HEK293 (cell line): ENCODE measurements around the gene SLC9C2.

Source experiments
- GLIS1 ChIP-seq: fragments of 450-650 bp; formaldehyde crosslinking; IDR thresholded peaks from 2 replicates; pipeline ENCODE4 v1.5.1; 2016; ENCODE audit warnings: missing biosample characterization, missing genetic modification characterization
- INSM2 ChIP-seq: fragments of 450-650 bp; formaldehyde crosslinking; IDR thresholded peaks from 2 replicates; pipeline ENCODE4 v1.5.1; 2016; ENCODE audit warnings: missing biosample characterization, missing genetic modification characterization
- KLF10 ChIP-seq: fragments of 450-650 bp; IDR thresholded peaks from 2 replicates; pipeline ENCODE4 v1.5.1; 2018; ENCODE audit warnings: missing biosample characterization, mild to moderate bottlenecking, missing genetic modification characterization
- MYNN ChIP-seq: fragments of 450-650 bp; formaldehyde crosslinking; IDR thresholded peaks from 2 replicates; pipeline ENCODE4 v1.5.1; 2016; ENCODE audit warnings: missing biosample characterization, missing genetic modification characterization, borderline replicate concordance
- OSR2 ChIP-seq: fragments of 450-650 bp; formaldehyde crosslinking; IDR thresholded peaks from 2 replicates; pipeline ENCODE4 v1.5.1; 2016; ENCODE audit warnings: missing biosample characterization, missing genetic modification characterization
- PBX3 ChIP-seq: sonication (generic); formaldehyde crosslinking; IDR thresholded peaks from 2 replicates; pipeline ENCODE4 v1.8.1; 2022; ENCODE audit warnings: mild to moderate bottlenecking, moderate library complexity, missing genetic modification reagents
- PRDM1 ChIP-seq: fragments of 450-650 bp; formaldehyde crosslinking; IDR thresholded peaks from 2 replicates; pipeline ENCODE4; 2016; ENCODE audit warnings: missing biosample characterization, missing genetic modification characterization
- ZBTB7A ChIP-seq: fragments of 450-650 bp; formaldehyde crosslinking; IDR thresholded peaks from 2 replicates; pipeline ENCODE4 v1.5.1; 2016; ENCODE audit warnings: low read depth, missing biosample characterization, missing genetic modification characterization
- ZNF140 ChIP-seq: fragments of 450-650 bp; formaldehyde crosslinking; IDR thresholded peaks from 2 replicates; pipeline ENCODE4 v1.5.1; 2016; ENCODE audit warnings: missing biosample characterization, missing genetic modification characterization
- ZNF157 ChIP-seq: fragments of 450-650 bp; formaldehyde crosslinking; IDR thresholded peaks from 2 replicates; pipeline ENCODE4 v1.5.1; 2016; ENCODE audit warnings: missing biosample characterization, missing genetic modification characterization
- ZNF18 ChIP-seq: fragments of 450-650 bp; formaldehyde crosslinking; IDR thresholded peaks from 2 replicates; pipeline ENCODE4 v1.5.1; 2016; ENCODE audit warnings: missing biosample characterization, missing genetic modification characterization
- ZNF280C ChIP-seq: fragments of 450-650 bp; formaldehyde crosslinking; IDR thresholded peaks from 2 replicates; pipeline ENCODE4 v1.5.1; 2016; ENCODE audit warnings: missing biosample characterization, missing genetic modification characterization
- ZNF362 ChIP-seq: fragments of 450-650 bp; formaldehyde crosslinking; IDR thresholded peaks from 2 replicates; pipeline ENCODE4 v1.5.1; 2016; ENCODE audit warnings: missing biosample characterization, missing genetic modification characterization
- ZNF416 ChIP-seq: fragments of 450-650 bp; formaldehyde crosslinking; IDR thresholded peaks from 2 replicates; pipeline ENCODE4 v1.5.1; 2016; ENCODE audit warnings: missing biosample characterization, missing genetic modification characterization
- ZNF518A ChIP-seq: fragments of 450-650 bp; formaldehyde crosslinking; conservative IDR thresholded peaks from 2 replicates; pipeline ENCODE4 v1.5.1; 2016; ENCODE audit warnings: low read depth, missing biosample characterization, missing genetic modification characterization
- ZNF645 ChIP-seq: fragments of 450-650 bp; formaldehyde crosslinking; IDR thresholded peaks from 2 replicates; pipeline ENCODE4; 2016; ENCODE audit warnings: missing biosample characterization, missing genetic modification characterization
- ZNF654 ChIP-seq: fragments of 450-650 bp; formaldehyde crosslinking; IDR thresholded peaks from 2 replicates; pipeline ENCODE4 v1.5.1; 2016; ENCODE audit warnings: low read depth, missing biosample characterization, missing genetic modification characterization
- ZNF785 ChIP-seq: fragments of 450-650 bp; formaldehyde crosslinking; IDR thresholded peaks from 2 replicates; pipeline ENCODE4 v1.5.1; 2016; ENCODE audit warnings: missing biosample characterization, missing genetic modification characterization
- ZNF791 ChIP-seq: fragments of 450-650 bp; formaldehyde crosslinking; IDR thresholded peaks from 2 replicates; pipeline ENCODE4 v1.5.1; 2016; ENCODE audit warnings: missing biosample characterization, missing genetic modification characterization
- ZSCAN16 ChIP-seq: fragments of 450-650 bp; formaldehyde crosslinking; IDR thresholded peaks from 2 replicates; pipeline ENCODE4 v1.5.1; 2016; ENCODE audit warnings: missing biosample characterization, missing genetic modification characterization
- ZSCAN18 ChIP-seq: fragments of 450-650 bp; formaldehyde crosslinking; IDR thresholded peaks from 2 replicates; pipeline ENCODE4 v1.5.1; 2016; ENCODE audit warnings: missing biosample characterization, missing genetic modification characterization
- ZSCAN23 ChIP-seq: fragments of 450-650 bp; formaldehyde crosslinking; IDR thresholded peaks from 2 replicates; pipeline ENCODE4 v1.5.1; 2016; ENCODE audit warnings: missing biosample characterization, missing genetic modification characterization

SLC9C2 gene

GRCh38 chr1:173507205-173507846, 95.5 kb downstream of the SLC9C2 start (continued):
- TF ChIP-seq ZNF518A (tag by site-specific recombination) (0 out of 2 replicates have a peak, but pooled peaks have one; percentile 39), ZNF140 (no peak), ZSCAN23 (tag by site-specific recombination) (no peak), OSR2 (peak; percentile 56; the same call in 1 of the 2 replicates), ZBTB7A (tag by site-specific recombination) (no peak), ZNF280C (tag by site-specific recombination) (no peak), PRDM1 (tag by site-specific recombination) (peak; percentile 49; the same call in 1 of the 2 replicates), ZNF157 (tag by site-specific recombination) (no peak), ZNF791 (tag by site-specific recombination) (no peak), ZNF362 (tag by site-specific recombination) (0 out of 2 replicates have a peak, but pooled peaks have one; percentile 65), ZNF18 (tag by site-specific recombination) (no peak), KLF10 (tag by site-specific recombination) (peak; percentile 32; the same call in 1 of the 2 replicates), ZNF785 (tag by site-specific recombination) (0 out of 2 replicates have a peak, but pooled peaks have one; percentile 23), ZSCAN18 (tag by site-specific recombination) (no peak), GLIS1 (tag by site-specific recombination) (no peak; the same call in 1 of the 2 replicates), ZNF654 (tag by site-specific recombination) (no peak), INSM2 (tag by site-specific recombination) (peak; percentile 98), MYNN (tag by site-specific recombination) (peak; percentile 69), ZSCAN16 (tag by site-specific recombination) (no peak), ZNF645 (tag by site-specific recombination) (no peak), ZNF416 (no peak), PBX3 (CRISPR knock-in tag) (no peak)
